Measurements from ENCODE around the gene HPRT1.

GRCh38 chrX:134453631-134454030 lies 6.3 kb upstream of the HPRT1 start:
- TF ChIP-seq CTCF (IDR thresholded peaks at IDR 0.05) (no peak), POLR2A (IDR thresholded peaks at IDR 0.05) (no peak)

Data from uterus (tissue), 2 donors.